ENCODE measurements around the gene ENPP1. TPM values are rescaled to one million over a fixed set of nuclear protein-coding genes. Genes with fewer than 3 reads are reported as not detected.

The ENPP1 gene
- total and polyA plus RNA-seq, 2 donors (not counting 1 experiment from before 2014, with no cell fraction given): 0.13 to 0.42 TPM

GRCh38 chr6:131897621-131898020 is 89.8 kb downstream of the ENPP1 start:
- Histone ChIP-seq H3K27me3 (replicated peaks in 1 of 4; ENCODE audit: control extremely low read depth in 1 of 4, control insufficient read depth in 3 of 4, insufficient read depth in 4 of 4, low read length in 3 of 4) (no peaks in the 10 kb centered on the region), H4K20me1 (ENCODE audit: control insufficient read depth, insufficient read depth, low read length, poor library complexity, severe bottlenecking) (no peaks in the 10 kb centered on the region), H3K4me1 (ENCODE audit: control insufficient read depth in 2 of 2, insufficient read depth in 2 of 2, low read length in 2 of 2) (peaks cover 0 to 5% of the 10 kb centered on the region in 2 donors), H3K36me3 (replicated peaks in 1 of 2; ENCODE audit: control extremely low read depth in 1 of 2, control insufficient read depth in 1 of 2, extremely low read depth in 1 of 2, insufficient read depth in 2 of 2, low read length in 1 of 2) (no peaks in the 10 kb centered on the region), H2AFZ (ENCODE audit: insufficient read depth, low read depth, low read length, poor library complexity, severe bottlenecking) (no peak overlapping the region), H3K4me2 (replicated peaks; ENCODE audit: low read depth, low read length, poor library complexity, severe bottlenecking) (no peak overlapping the region), H3K9me3 (ENCODE audit: control extremely low read depth in 1 of 3, control insufficient read depth in 2 of 3, insufficient read depth in 1 of 3, low read length in 2 of 3) (peaks cover 0 to 11% (median 5%) of the 10 kb centered on the region in 3 donors), H3K79me2 (ENCODE audit: control insufficient read depth, insufficient read depth, low read length) (no peaks in the 10 kb centered on the region), H3K27ac (ENCODE audit: low read length in 2 of 2) (no peak overlapping the region), H3K9ac (ENCODE audit: low read length) (no peak overlapping the region), H3K4me3 (ENCODE audit: control extremely low read depth in 1 of 5, extremely low read depth in 1 of 5, insufficient read depth in 1 of 5, low read depth in 2 of 5, low read length in 4 of 5) (no peak overlapping the region)
- no peak overlapping the region for H3K27ac Mint-ChIP-seq
- ATAC-seq (ENCODE audit: low read depth) (no peak), DNase-seq (no peak)
- H3K4me1 Mint-ChIP-seq: peaks cover 6% of the 10 kb centered on the region
- no peak for TF ChIP-seq CTCF (IDR thresholded peaks at IDR 0.05)
- no peak for TF ChIP-seq EZH2 (IDR thresholded peaks at IDR 0.05; ENCODE audit: borderline replicate concordance, insufficient read depth, low read depth, low read length, poor library complexity, severe bottlenecking)
- intact Hi-C loops (cut with micrococcal nuclease): no loop called here
- H3K9me3 Mint-ChIP-seq (ENCODE audit: insufficient read depth): peaks cover 8% of the 10 kb centered on the region
- POLR2A ChIA-PET: no interaction called here
- no peak overlapping the region for H3K4me3 Mint-ChIP-seq
- CTCF ChIA-PET: interaction anchor here (0.9 to 1.4 kb wide), 2 partner anchors 18 to 202 kb away, joined by 3 to 5 read pairs; no protein-coding TSS in a partner anchor
- H3K27me3 Mint-ChIP-seq: peaks cover 12% of the 10 kb centered on the region

- H3K36me3 ChIP-seq (replicated peaks in 1 of 2; ENCODE audit: control extremely low read depth in 1 of 2, control insufficient read depth in 1 of 2, extremely low read depth in 1 of 2, insufficient read depth in 2 of 2, low read length in 1 of 2): no peaks in the 10 kb centered on the region
- no peaks in the 10 kb centered on the region for H4K20me1 ChIP-seq (ENCODE audit: control insufficient read depth, insufficient read depth, low read length, poor library complexity, severe bottlenecking)
- Mint-ChIP-seq H3K27me3 (peaks cover 19% of the 10 kb centered on the region), H3K4me1 (peaks cover 6% of the 10 kb centered on the region), H3K9me3 (ENCODE audit: insufficient read depth) (peaks cover 8% of the 10 kb centered on the region), H3K27ac (no peak overlapping the region), H3K4me3 (no peak overlapping the region)
- no peaks in the 10 kb centered on the region for H3K79me2 ChIP-seq (ENCODE audit: control insufficient read depth, insufficient read depth, low read length)
- no peak overlapping the region for H2AFZ ChIP-seq (ENCODE audit: insufficient read depth, low read depth, low read length, poor library complexity, severe bottlenecking)
- no peak overlapping the region for H3K4me2 ChIP-seq (replicated peaks; ENCODE audit: low read depth, low read length, poor library complexity, severe bottlenecking)
- TF ChIP-seq CTCF (IDR thresholded peaks at IDR 0.05) (no peak), EZH2 (IDR thresholded peaks at IDR 0.05; ENCODE audit: borderline replicate concordance, insufficient read depth, low read depth, low read length, poor library complexity, severe bottlenecking) (no peak)
- no peak overlapping the region for H3K4me3 ChIP-seq (ENCODE audit: control extremely low read depth in 1 of 5, extremely low read depth in 1 of 5, insufficient read depth in 1 of 5, low read depth in 2 of 5, low read length in 4 of 5)
- no peaks in the 10 kb centered on the region for H3K27me3 ChIP-seq (replicated peaks in 1 of 4; ENCODE audit: control extremely low read depth in 1 of 4, control insufficient read depth in 3 of 4, insufficient read depth in 4 of 4, low read length in 3 of 4)
- intact Hi-C loops (cut with micrococcal nuclease): no loop called here
- peaks cover 0 to 5% of the 10 kb centered on the region in 2 donors for H3K4me1 ChIP-seq (ENCODE audit: control insufficient read depth in 2 of 2, insufficient read depth in 2 of 2, low read length in 2 of 2)
- no peak for ATAC-seq (ENCODE audit: low read depth)
- no peak for DNase-seq
- H3K9me3 ChIP-seq (ENCODE audit: control extremely low read depth in 1 of 3, control insufficient read depth in 2 of 3, insufficient read depth in 1 of 3, low read length in 2 of 3): peaks cover 0 to 11% (median 5%) of the 10 kb centered on the region in 3 donors
- H3K9ac ChIP-seq (ENCODE audit: low read length): no peak overlapping the region
- ChIA-PET CTCF (no interaction called here), POLR2A (no interaction called here)
- no peak overlapping the region for H3K27ac ChIP-seq (ENCODE audit: low read length in 2 of 2)
- no CpG with 5 or more reads among the region's 1 CpG for WGBS (ENCODE audit: insufficient coverage)
These were observed 90.9 kb downstream of the ENPP1 start for GRCh38 chr6:131898718-131899117.
